Keratinocyte (primary cell): ENCODE data around the gene SPATS2L. TPM values are rescaled to one million over a fixed set of nuclear protein-coding genes. Genes with fewer than 3 reads are reported as not detected.

Source experiments
- DNase-seq: peaks from one replicate; pipeline ENCODE4 v3.0.0-alpha.2; 2011; ENCODE audit warnings: low read depth, missing footprints, low spot score
- FAIRE-seq: peaks from 2 replicates; lab custom pipeline; 2011; peaks lifted over from hg19 to GRCh38; lab: Jason Lieb, UNC
- H2AFZ ChIP-seq: 2 replicates; pipeline ENCODE4 v1.6.0; 2012; ENCODE audit warnings: low read length, control low read depth, inconsistent platforms; ENCODE audit not compliant: control insufficient read depth
- H3K27ac ChIP-seq: 2 replicates; pipeline ENCODE4 v1.5.1; 2011; ENCODE audit warnings: low read length; ENCODE audit not compliant: control insufficient read depth, insufficient read depth
- H3K27me3 ChIP-seq: 3 replicates; pipeline ENCODE4 v1.6.0; 2011; ENCODE audit warnings: low read length; ENCODE audit not compliant: control insufficient read depth, insufficient read depth; ENCODE audit errors: extremely low read depth
- H3K36me3 ChIP-seq, 2 experiments: 2 replicates in 1 of 2; 3 replicates in 1 of 2; pipeline ENCODE4 v1.5.1; 2011; ENCODE audit warnings: low read length in 2 of 2, mild to moderate bottlenecking in 1 of 2; ENCODE audit not compliant: control insufficient read depth in 2 of 2, insufficient read depth in 2 of 2; ENCODE audit errors: extremely low read depth in 1 of 2
- H3K4me1 ChIP-seq: 3 replicates; pipeline ENCODE4 v1.5.1; 2011; ENCODE audit warnings: low read length; ENCODE audit not compliant: control insufficient read depth, insufficient read depth; ENCODE audit errors: extremely low read depth
- H3K4me2 ChIP-seq: 3 replicates; pipeline ENCODE4 v1.6.0; 2011; ENCODE audit warnings: low read depth, low read length; ENCODE audit not compliant: control insufficient read depth, insufficient read depth; ENCODE audit errors: extremely low read depth
- H3K4me3 ChIP-seq, 3 experiments: fragments of 200-600 bp in 1 of 3; sonication (generic) in 1 of 3; 2 replicates in 2 of 3; 3 replicates in 1 of 3; pipeline ENCODE4 v1.5.1; 2011 to 2016; ENCODE audit warnings: low read length in 3 of 3, mild to moderate bottlenecking in 3 of 3, control low read depth in 2 of 3, inconsistent platforms in 1 of 3, low read depth in 1 of 3, mixed read lengths in 1 of 3, mixed run types in 1 of 3, moderate library complexity in 1 of 3; ENCODE audit not compliant: control insufficient read depth in 2 of 3, insufficient read depth in 2 of 3; ENCODE audit errors: extremely low read depth in 1 of 3
- H3K79me2 ChIP-seq: 2 replicates; pipeline ENCODE4 v1.6.0; 2012; ENCODE audit warnings: low read length; ENCODE audit not compliant: control insufficient read depth, insufficient read depth
- H3K9ac ChIP-seq: 3 replicates; pipeline ENCODE4 v1.6.0; 2011; ENCODE audit warnings: low read length; ENCODE audit not compliant: control insufficient read depth, insufficient read depth; ENCODE audit errors: extremely low read depth
- H3K9me1 ChIP-seq: 3 replicates; pipeline ENCODE4 v1.6.0; 2011; ENCODE audit warnings: low read length; ENCODE audit not compliant: control insufficient read depth, insufficient read depth; ENCODE audit errors: extremely low read depth
- H3K9me3 ChIP-seq: 2 replicates; pipeline ENCODE4 v1.5.1; 2012; ENCODE audit warnings: low read depth, low read length; ENCODE audit not compliant: control insufficient read depth
- H4K20me1 ChIP-seq: 3 replicates; pipeline ENCODE4 v1.6.0; 2011; ENCODE audit warnings: low read length; ENCODE audit not compliant: control insufficient read depth, insufficient read depth; ENCODE audit errors: extremely low read depth
- EZH2 ChIP-seq: IDR thresholded peaks from one replicate; pipeline ENCODE4 v1.6.1; 2012; ENCODE audit warnings: inconsistent platforms, mild to moderate bottlenecking, low read length, moderate library complexity
- dilution Hi-C: fragments of 300-500 bp; cut with MboI; formaldehyde crosslinking; loops from one replicate; pipeline ENCODE4 v1.7.0; 2020; ENCODE audit warnings: low sequenced_read_pairs; ENCODE audit not compliant: extremely low pct_ligation_motif_present
- polyA plus RNA-seq, 5 experiments: library from polyadenylated mRNA; depleted of rRNA in 3 of 5; stranded (reverse) in 3 of 5; stranded (forward) in 1 of 5; unstranded in 1 of 5; fragments of >200 nt; gene quantifications; 1 replicate in 1 of 5; 2 replicates in 3 of 5; 3 replicates in 1 of 5; pipeline versions ENCODE4 v1.2.1 to v1.2.3, GENCODE V29; 2011 to 2012; ENCODE audit warnings: missing spikeins in 2 of 5, low read depth in 1 of 5, low replicate concordance in 1 of 5
- TF ChIP-seq, protein P1 (sequence below), 3 experiments: IDR thresholded peaks in 1 of 3; conservative IDR thresholded peaks in 1 of 3; optimal IDR thresholded peaks in 1 of 3; 2 replicates in 2 of 3; 3 replicates in 1 of 3; pipeline versions ENCODE3 to v1.5.1; 2011; ENCODE audit warnings: low read length in 3 of 3, mild to moderate bottlenecking in 3 of 3, moderate library complexity in 2 of 3, control low read depth in 1 of 3, inconsistent platforms in 1 of 3; ENCODE audit not compliant: insufficient read depth in 2 of 3; ENCODE audit errors: extremely low read depth in 1 of 3

The SPATS2L gene
- polyA plus RNA-seq, 1 donor (not counting 4 experiments of a cell fraction or from before 2014, with no cell fraction given) = 95.3 TPM

DNA sequence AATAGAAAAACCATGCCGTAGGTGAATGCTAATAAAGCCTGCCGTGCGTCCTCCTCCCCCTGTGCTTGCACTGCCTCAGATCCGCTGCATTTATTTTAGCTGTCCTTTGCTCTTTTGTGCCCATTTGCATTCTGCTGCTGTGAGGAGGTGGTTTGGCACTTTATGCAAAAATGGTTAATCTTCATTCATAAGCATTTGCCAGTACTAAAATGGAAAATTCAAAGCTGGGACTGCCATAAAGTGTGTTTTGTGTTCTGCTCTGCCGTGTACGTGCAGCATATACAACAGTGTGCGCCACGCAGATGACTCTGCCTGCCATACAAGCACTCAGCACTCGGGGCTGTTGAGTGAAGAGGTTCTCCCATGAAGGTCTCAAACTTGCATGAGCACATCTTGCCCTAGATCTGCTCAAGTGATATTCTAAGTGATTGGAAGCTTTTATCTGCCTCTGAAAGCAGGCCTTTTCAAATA, 73.6 kb downstream of the SPATS2L start:
- H3K9ac ChIP-seq = peak overlapping the region; percentile 56
- no peaks in the 10 kb centered on the region for H3K9me3 ChIP-seq
- DNase-seq (no peak), FAIRE-seq (peak; percentile 5)
- H3K79me2 ChIP-seq = peaks cover 52% of the 10 kb centered on the region
- H3K4me2 ChIP-seq = peak overlapping the region; percentile 76
- H2AFZ ChIP-seq = peak overlapping the region; percentile 14
- H3K9me1 ChIP-seq = no peaks in the 10 kb centered on the region
- peak overlapping the region; percentile 81 for H3K27ac ChIP-seq
- H4K20me1 ChIP-seq = no peaks in the 10 kb centered on the region
- peak overlapping the region in 2 of 3 experiments; percentile 43 to 45 for H3K4me3 ChIP-seq
- H3K27me3 ChIP-seq = no peaks in the 10 kb centered on the region
- no peaks in the 10 kb centered on the region for H3K36me3 ChIP-seq
- dilution Hi-C loops = no loop called here
- H3K4me1 ChIP-seq = peaks cover 39% of the 10 kb centered on the region
- TF ChIP-seq EZH2 = no peak
- TF ChIP-seq, protein P1, sequence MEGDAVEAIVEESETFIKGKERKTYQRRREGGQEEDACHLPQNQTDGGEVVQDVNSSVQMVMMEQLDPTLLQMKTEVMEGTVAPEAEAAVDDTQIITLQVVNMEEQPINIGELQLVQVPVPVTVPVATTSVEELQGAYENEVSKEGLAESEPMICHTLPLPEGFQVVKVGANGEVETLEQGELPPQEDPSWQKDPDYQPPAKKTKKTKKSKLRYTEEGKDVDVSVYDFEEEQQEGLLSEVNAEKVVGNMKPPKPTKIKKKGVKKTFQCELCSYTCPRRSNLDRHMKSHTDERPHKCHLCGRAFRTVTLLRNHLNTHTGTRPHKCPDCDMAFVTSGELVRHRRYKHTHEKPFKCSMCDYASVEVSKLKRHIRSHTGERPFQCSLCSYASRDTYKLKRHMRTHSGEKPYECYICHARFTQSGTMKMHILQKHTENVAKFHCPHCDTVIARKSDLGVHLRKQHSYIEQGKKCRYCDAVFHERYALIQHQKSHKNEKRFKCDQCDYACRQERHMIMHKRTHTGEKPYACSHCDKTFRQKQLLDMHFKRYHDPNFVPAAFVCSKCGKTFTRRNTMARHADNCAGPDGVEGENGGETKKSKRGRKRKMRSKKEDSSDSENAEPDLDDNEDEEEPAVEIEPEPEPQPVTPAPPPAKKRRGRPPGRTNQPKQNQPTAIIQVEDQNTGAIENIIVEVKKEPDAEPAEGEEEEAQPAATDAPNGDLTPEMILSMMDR (optimal IDR thresholded peaks at IDR 0.05 in 1 of 3, IDR thresholded peaks at IDR 0.05 in 1 of 3, conservative IDR thresholded peaks at IDR 0.05 in 1 of 3; ENCODE audit: extremely low read depth in 1 of 3, insufficient read depth in 2 of 3, low read length in 3 of 3) = no peak

DNA sequence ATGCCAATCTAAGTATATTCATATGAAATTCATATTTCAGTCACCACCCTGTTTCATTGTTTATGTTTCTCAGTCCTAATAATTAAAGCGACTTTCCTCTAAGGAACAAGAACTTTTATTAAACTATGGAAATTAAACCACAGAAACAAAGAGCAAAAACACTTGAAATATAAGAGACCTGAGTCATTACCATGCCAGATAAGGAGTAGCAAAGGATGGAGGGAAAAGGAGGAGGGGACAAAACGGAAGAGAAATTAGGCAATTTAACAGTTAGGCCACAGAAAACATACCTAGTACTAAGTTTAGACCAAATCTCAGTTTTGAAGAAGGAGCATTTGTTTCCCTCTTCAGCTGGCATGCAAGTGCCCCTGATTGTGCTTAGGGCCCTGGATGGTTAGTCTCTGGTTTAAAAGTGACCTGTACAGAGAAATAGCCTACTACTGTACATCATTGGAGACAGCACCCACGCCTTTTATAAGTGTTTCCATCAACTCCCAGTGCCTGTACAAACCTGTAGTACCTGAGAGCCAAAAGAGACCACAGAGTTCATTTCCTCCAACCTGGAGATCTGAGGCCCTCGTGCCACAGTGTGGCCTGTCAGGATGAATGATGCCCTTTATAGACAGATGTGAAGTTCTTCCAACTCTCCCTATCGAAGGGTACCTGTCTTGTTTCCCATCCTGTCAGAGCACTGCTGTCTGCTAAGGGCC, 74.5 kb downstream of the SPATS2L start:
- Histone ChIP-seq H3K9me1 (no peaks in the 10 kb centered on the region), H3K79me2 (peaks cover 50% of the 10 kb centered on the region), H3K4me1 (peaks cover 39% of the 10 kb centered on the region), H3K27me3 (no peaks in the 10 kb centered on the region), H3K36me3 (no peaks in the 10 kb centered on the region), H3K9me3 (no peaks in the 10 kb centered on the region), H4K20me1 (no peaks in the 10 kb centered on the region), H3K4me2 (peak overlapping the region; percentile 76), H3K9ac (no peak overlapping the region), H3K27ac (peak overlapping the region; percentile 81), H3K4me3 (peak overlapping the region in 1 of 3 experiments; percentile 45), H2AFZ (peak overlapping the region; percentile 60)
- dilution Hi-C loops = no loop called here
- TF ChIP-seq, protein P1 (optimal IDR thresholded peaks at IDR 0.05 in 1 of 3, IDR thresholded peaks at IDR 0.05 in 1 of 3, conservative IDR thresholded peaks at IDR 0.05 in 1 of 3; ENCODE audit: extremely low read depth in 1 of 3, insufficient read depth in 2 of 3, low read length in 3 of 3) = no peak
- no peak for TF ChIP-seq EZH2
- DNase-seq (no peak), FAIRE-seq (peak; percentile 75)
